ENCODE measurements around the gene UNC13B. TPM values are rescaled to one million over a fixed set of nuclear protein-coding genes. Genes with fewer than 3 reads are reported as not detected.

The UNC13B gene
- total RNA-seq, 1 experiment from 2014 or later = 48.2 TPM

DNA sequence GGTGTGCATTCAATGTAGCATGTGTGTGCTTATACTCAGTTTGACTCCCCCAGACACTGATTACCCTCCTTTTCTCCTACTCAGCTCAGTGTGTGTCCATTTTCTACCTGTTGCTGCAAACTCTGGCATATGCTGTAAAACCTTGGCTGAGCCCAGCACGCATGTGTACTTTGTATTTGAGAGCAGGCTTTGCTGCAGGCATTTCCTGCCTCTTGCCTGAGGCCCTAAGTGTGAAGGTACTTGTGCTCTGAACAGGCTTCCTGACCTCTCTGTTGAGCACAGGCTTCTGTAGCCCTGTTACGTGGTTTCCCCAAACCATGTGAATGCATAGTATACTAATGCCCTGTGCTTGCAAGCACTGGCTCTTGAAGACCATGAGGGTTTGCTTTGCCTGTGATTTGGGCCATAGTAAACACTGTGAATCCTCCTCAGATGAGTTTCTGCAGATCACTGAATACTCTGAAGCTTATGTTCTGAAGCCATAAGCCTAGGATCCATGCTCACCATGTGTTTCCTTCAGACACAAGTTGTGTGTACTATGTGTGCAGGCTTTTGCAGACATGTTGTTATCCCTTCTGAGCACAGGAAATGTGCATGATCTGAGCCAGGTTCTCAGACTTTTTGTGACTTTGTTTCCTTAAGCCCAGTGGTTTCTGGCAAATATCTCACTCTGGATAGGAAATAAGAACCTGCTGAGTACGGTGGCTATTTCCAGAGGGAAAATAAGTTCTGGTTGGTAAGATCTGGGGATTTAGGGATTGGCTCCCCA lies 203.2 kb downstream of the UNC13B start:
- DNase-seq = no peak
- Histone ChIP-seq H3K18ac (ENCODE audit: insufficient read length, low read depth, low read length) (no peak overlapping the region), H3K27me3 (ENCODE audit: insufficient read depth, low read length) (no peaks in the 10 kb centered on the region), H4K8ac (replicated peaks; ENCODE audit: insufficient read length, low read depth, low read length) (no peak overlapping the region), H3K79me1 (ENCODE audit: insufficient read depth, low read depth, low read length, poor library complexity, severe bottlenecking) (no peaks in the 10 kb centered on the region), H4K91ac (ENCODE audit: insufficient read length, low read depth, low read length) (no peak overlapping the region), H2AK5ac (ENCODE audit: insufficient read length, low read length) (no peak overlapping the region), H3K56ac (ENCODE audit: insufficient read length, low read depth, low read length) (no peak overlapping the region), H2AFZ (ENCODE audit: low read length) (no peak overlapping the region), H3K27ac (ENCODE audit: insufficient read length, low read depth, low read length) (no peak overlapping the region), H2BK12ac (ENCODE audit: insufficient read length, low read depth, low read length) (no peak overlapping the region), H2BK15ac (ENCODE audit: low read depth, low read length) (no peak overlapping the region), H3K4ac (ENCODE audit: low read depth, low read length) (no peak overlapping the region), H4K20me1 (ENCODE audit: control insufficient read depth, insufficient read depth, insufficient read length) (no peaks in the 10 kb centered on the region), H3K9me3 (ENCODE audit: control insufficient read depth, low read depth, low read length) (no peaks in the 10 kb centered on the region), H3K79me2 (ENCODE audit: insufficient read depth, low read length) (no peaks in the 10 kb centered on the region), H3K14ac (ENCODE audit: insufficient read depth, low read length) (no peak overlapping the region), H2BK20ac (ENCODE audit: low read depth, low read length, poor library complexity, severe bottlenecking) (no peak overlapping the region), H2BK5ac (ENCODE audit: insufficient read length, low read length) (no peak overlapping the region), H2BK120ac (ENCODE audit: low read depth, low read length, poor library complexity, severe bottlenecking) (no peak overlapping the region), H3K23me2 (ENCODE audit: insufficient read length, low read depth, low read length, poor library complexity, severe bottlenecking) (no peaks in the 10 kb centered on the region), H3K9ac (ENCODE audit: extremely low read depth, insufficient read length, low read length) (no peak overlapping the region), H3K4me1 (ENCODE audit: insufficient read depth, low read length) (peaks cover 3% of the 10 kb centered on the region; the same call in 1 of the 2 replicates), H3K23ac (ENCODE audit: insufficient read length, low read depth, low read length) (no peak overlapping the region), H3K4me2 (ENCODE audit: insufficient read depth, insufficient read length, low read length) (no peak overlapping the region), H4K5ac (ENCODE audit: insufficient read length, low read depth, low read length) (no peak overlapping the region), H3T11ph (ENCODE audit: low read length) (no peak overlapping the region)
- H3K4me3 Mint-ChIP-seq = no peak overlapping the region
- no peak overlapping the region; a peak in 2 of 7 replicates for H3K27ac Mint-ChIP-seq
- no peaks in the 10 kb centered on the region for H3K36me3 Mint-ChIP-seq (ENCODE audit: insufficient read depth in 1 of 3, low read depth in 3 of 3)
- H3K4me1 Mint-ChIP-seq = peaks cover 5 to 8% of the 10 kb centered on the region in 2 experiments
- no CpG with 5 or more reads among the region's 3 CpGs for WGBS (ENCODE audit: extremely low coverage, insufficient read length, low lambda C conversion rate)
- no peaks in the 10 kb centered on the region for H3K9me3 Mint-ChIP-seq
- TF ChIP-seq, protein P1, sequence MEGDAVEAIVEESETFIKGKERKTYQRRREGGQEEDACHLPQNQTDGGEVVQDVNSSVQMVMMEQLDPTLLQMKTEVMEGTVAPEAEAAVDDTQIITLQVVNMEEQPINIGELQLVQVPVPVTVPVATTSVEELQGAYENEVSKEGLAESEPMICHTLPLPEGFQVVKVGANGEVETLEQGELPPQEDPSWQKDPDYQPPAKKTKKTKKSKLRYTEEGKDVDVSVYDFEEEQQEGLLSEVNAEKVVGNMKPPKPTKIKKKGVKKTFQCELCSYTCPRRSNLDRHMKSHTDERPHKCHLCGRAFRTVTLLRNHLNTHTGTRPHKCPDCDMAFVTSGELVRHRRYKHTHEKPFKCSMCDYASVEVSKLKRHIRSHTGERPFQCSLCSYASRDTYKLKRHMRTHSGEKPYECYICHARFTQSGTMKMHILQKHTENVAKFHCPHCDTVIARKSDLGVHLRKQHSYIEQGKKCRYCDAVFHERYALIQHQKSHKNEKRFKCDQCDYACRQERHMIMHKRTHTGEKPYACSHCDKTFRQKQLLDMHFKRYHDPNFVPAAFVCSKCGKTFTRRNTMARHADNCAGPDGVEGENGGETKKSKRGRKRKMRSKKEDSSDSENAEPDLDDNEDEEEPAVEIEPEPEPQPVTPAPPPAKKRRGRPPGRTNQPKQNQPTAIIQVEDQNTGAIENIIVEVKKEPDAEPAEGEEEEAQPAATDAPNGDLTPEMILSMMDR (conservative IDR thresholded peaks at IDR 0.05) = no peak
- no peaks in the 10 kb centered on the region for H3K27me3 Mint-ChIP-seq (ENCODE audit: low read depth)
